PC-3 (cell line): ENCODE data around the gene SLC25A23. TPM values are rescaled to one million over a fixed set of nuclear protein-coding genes. Genes with fewer than 3 reads are reported as not detected.

Experiments used
- ATAC-seq: fragments of 200-7000 bp; cut with Tn5 transposase; 2 replicates; pipeline ENCODE4 v1.9.1; 2020; ENCODE audit warnings: mild to moderate bottlenecking, moderate library complexity
- BruUV-seq: library from RNA; stranded (reverse); fragments of 400-500 nt; replicated peaks from 2 replicates; lab custom pipeline; 2021; lab: Mats Ljungman, UMichigan
- CTCF ChIA-PET: fragments of 300-600 bp; sonication (Branson Sonifier 250); formaldehyde crosslinking; loops from one replicate; lab custom pipeline; 2022; ENCODE audit warnings: antibody characterized with exemption; lab: Charles Lee
- POLR2A ChIA-PET: fragments of 300-600 bp; sonication (Branson Sonifier 250); formaldehyde crosslinking; loops from one replicate; lab custom pipeline; 2022; ENCODE audit warnings: antibody characterized with exemption; ENCODE audit not compliant: unreplicated experiment; lab: Charles Lee
- DNase-seq: peaks from one replicate; pipeline ENCODE4 v3.0.0-alpha.2; 2015
- H2AFZ ChIP-seq: fragments of 300-600 bp; sonication (generic); 2 replicates; pipeline ENCODE4 v1.6.0; 2016; ENCODE audit warnings: antibody characterized with exemption, low read length
- H3F3A ChIP-seq: fragments of 300-600 bp; sonication (generic); one replicate; pipeline ENCODE4 v1.6.0; 2017; ENCODE audit warnings: antibody characterized with exemption, low read length, control low read depth, mild to moderate bottlenecking; ENCODE audit not compliant: unreplicated experiment
- H3K27ac ChIP-seq: fragments of 300-600 bp; sonication (generic); 2 replicates; pipeline ENCODE4 v1.5.1; 2016; ENCODE audit warnings: mild to moderate bottlenecking, low read length
- H3K27me3 ChIP-seq: fragments of 300-600 bp; sonication (generic); 2 replicates; pipeline ENCODE4 v1.6.1; 2016; ENCODE audit warnings: low read length, mixed read lengths
- H3K36me3 ChIP-seq: fragments of 300-600 bp; sonication (generic); 2 replicates; pipeline ENCODE4 v1.6.1; 2016; ENCODE audit warnings: low read depth, mixed run types, low read length, mixed read lengths
- H3K4me1 ChIP-seq: fragments of 300-600 bp; sonication (generic); 2 replicates; pipeline ENCODE4 v1.5.1; 2016; ENCODE audit warnings: low read length; ENCODE audit not compliant: insufficient read depth
- H3K4me2 ChIP-seq: fragments of 300-600 bp; sonication (generic); 2 replicates; pipeline ENCODE4 v1.6.0; 2016; ENCODE audit warnings: low read length
- H3K4me3 ChIP-seq: fragments of 300-600 bp; sonication (generic); 2 replicates; pipeline ENCODE4 v1.5.1; 2016; ENCODE audit warnings: mild to moderate bottlenecking, low read length, mixed read lengths
- H3K79me2 ChIP-seq: fragments of 300-600 bp; sonication (generic); 2 replicates; pipeline ENCODE4 v1.6.1; 2017; ENCODE audit warnings: low read length, mixed read lengths
- H3K9ac ChIP-seq: fragments of 300-600 bp; sonication (generic); 2 replicates; pipeline ENCODE4 v1.6.0; 2016; ENCODE audit warnings: mild to moderate bottlenecking, low read length
- H3K9me2 ChIP-seq: fragments of 300-600 bp; sonication (generic); replicated peaks from 2 replicates; pipeline ENCODE4 v1.6.1; 2016; ENCODE audit warnings: mixed run types, low read length, mixed read lengths
- H3K9me3 ChIP-seq: fragments of 300-600 bp; sonication (generic); 2 replicates; pipeline ENCODE4 v1.6.1; 2016; ENCODE audit warnings: low read length, mixed read lengths
- H4K20me1 ChIP-seq: fragments of 300-600 bp; sonication (generic); 2 replicates; pipeline ENCODE4 v1.6.1; 2016; ENCODE audit warnings: low read length, mixed read lengths
- EZH2 ChIP-seq: fragments of 300-600 bp; sonication (generic); IDR thresholded peaks from one replicate; pipeline ENCODE4 v1.6.1; 2017; ENCODE audit warnings: antibody characterized with exemption, mild to moderate bottlenecking, low read length; ENCODE audit not compliant: unreplicated experiment
- EZH2phosphoT487 ChIP-seq: fragments of 300-600 bp; sonication (generic); IDR thresholded peaks from 2 replicates; pipeline ENCODE4 v1.6.1; 2018; ENCODE audit warnings: mild to moderate bottlenecking, antibody characterized with exemption, low read length, borderline replicate concordance
- intact Hi-C: fragments of 100-400 bp; cut with micrococcal nuclease; formaldehyde crosslinking; loops from 2 replicates; pipeline ENCODE4 v1.9.0; 2023
- total RNA-seq: library from RNA; depleted of rRNA; stranded (reverse); fragments of >200 nt; gene quantifications from 2 replicates; pipeline ENCODE4 v1.2.3, GENCODE V29; 2014
- TF ChIP-seq, protein P1 (sequence below): fragments of 300-600 bp; sonication (generic); conservative IDR thresholded peaks from 2 replicates; pipeline ENCODE4 v1.5.1; 2017; ENCODE audit warnings: antibody characterized with exemption, low read depth, mild to moderate bottlenecking, low read length

SLC25A23 gene
- total RNA-seq, 1 experiment from 2014 or later = 61.4 TPM

DNA sequence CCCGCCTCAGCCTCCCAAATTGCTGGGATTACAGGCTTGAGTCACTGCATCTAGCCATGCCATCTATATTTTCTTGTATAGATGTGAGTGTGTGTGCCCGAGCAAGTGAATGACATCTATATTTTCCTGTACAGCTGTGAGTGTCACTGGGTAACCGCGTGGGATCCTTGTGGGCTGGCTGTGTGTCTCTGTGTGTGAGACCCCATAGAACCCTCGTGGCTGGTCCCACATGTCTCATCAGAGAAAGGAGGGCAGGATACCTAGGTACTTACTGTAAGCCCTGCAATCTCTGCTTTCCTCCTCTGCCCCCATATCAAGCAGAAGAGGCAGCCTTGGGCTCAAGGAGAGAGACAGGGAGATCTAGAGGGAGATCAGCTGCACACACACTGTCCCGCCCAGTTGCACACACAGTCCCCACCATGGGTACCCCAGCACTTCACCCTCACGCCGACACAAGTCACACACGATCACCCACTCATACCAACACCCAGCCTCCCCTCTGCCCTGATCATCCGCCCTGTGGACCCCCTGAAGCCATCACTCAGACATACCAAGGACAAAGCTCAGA lies 21.3 kb upstream of the SLC25A23 start:
- no peak overlapping the region for H3K4me2 ChIP-seq
- no peak for ATAC-seq
- no peak overlapping the region for H3K4me3 ChIP-seq
- no peak for DNase-seq
- no peak overlapping the region for H3K9ac ChIP-seq
- TF ChIP-seq EZH2 = no peak
- TF ChIP-seq EZH2phosphoT487 = no peak
- TF ChIP-seq, protein P1, sequence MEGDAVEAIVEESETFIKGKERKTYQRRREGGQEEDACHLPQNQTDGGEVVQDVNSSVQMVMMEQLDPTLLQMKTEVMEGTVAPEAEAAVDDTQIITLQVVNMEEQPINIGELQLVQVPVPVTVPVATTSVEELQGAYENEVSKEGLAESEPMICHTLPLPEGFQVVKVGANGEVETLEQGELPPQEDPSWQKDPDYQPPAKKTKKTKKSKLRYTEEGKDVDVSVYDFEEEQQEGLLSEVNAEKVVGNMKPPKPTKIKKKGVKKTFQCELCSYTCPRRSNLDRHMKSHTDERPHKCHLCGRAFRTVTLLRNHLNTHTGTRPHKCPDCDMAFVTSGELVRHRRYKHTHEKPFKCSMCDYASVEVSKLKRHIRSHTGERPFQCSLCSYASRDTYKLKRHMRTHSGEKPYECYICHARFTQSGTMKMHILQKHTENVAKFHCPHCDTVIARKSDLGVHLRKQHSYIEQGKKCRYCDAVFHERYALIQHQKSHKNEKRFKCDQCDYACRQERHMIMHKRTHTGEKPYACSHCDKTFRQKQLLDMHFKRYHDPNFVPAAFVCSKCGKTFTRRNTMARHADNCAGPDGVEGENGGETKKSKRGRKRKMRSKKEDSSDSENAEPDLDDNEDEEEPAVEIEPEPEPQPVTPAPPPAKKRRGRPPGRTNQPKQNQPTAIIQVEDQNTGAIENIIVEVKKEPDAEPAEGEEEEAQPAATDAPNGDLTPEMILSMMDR = no peak
- H4K20me1 ChIP-seq = no peaks in the 10 kb centered on the region
- no TSS peak for BruUV-seq
- H2AFZ ChIP-seq = no peak overlapping the region
- H3K9me3 ChIP-seq = no peaks in the 10 kb centered on the region
- CTCF ChIA-PET = no interaction called here
- H3K4me1 ChIP-seq = no peaks in the 10 kb centered on the region
- no peak overlapping the region for H3K27ac ChIP-seq
- H3K9me2 ChIP-seq = no peaks in the 10 kb centered on the region
- no peaks in the 10 kb centered on the region for H3K79me2 ChIP-seq
- intact Hi-C loops = no loop called here
- H3K36me3 ChIP-seq = no peaks in the 10 kb centered on the region
- no peaks in the 10 kb centered on the region for H3F3A ChIP-seq
- POLR2A ChIA-PET = interaction anchor here (0.6 kb wide), 2 partner anchors 115 to 120 kb away, joined by 4 to 24 read pairs; no protein-coding TSS in a partner anchor
- H3K27me3 ChIP-seq = no peaks in the 10 kb centered on the region

DNA sequence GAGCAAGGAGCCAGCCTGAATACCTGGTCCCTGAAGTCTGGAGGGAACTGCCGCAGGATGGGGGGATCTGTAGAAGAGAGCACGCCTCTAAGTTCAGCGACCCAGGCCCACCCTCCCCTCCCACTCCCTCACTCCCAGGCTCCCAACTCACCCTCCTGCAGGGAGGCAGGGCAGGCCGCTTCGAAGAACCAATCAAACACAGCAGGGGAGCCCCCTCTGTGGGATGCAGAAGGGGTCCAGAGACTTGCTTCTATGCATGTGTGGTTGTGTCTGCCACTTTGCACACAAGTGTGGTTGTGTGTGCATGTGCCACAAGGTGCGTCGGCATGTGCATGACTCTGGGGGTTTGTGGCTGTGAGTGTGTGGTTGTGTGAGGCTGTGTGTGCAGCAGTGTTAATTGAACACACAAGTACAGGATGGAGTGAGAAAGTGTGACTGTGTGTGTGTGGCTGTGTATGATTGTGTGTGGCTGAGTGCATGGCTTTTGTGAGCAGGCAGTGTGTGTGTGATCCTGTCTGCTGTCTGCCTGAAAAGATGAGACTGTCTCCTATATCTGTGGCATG lies 20.3 kb upstream of the SLC25A23 start:
- Histone ChIP-seq H3K4me2 (no peak overlapping the region), H2AFZ (no peak overlapping the region), H3F3A (no peaks in the 10 kb centered on the region), H3K9ac (no peak overlapping the region), H3K4me3 (no peak overlapping the region), H3K79me2 (no peaks in the 10 kb centered on the region), H3K4me1 (no peaks in the 10 kb centered on the region), H3K9me3 (no peaks in the 10 kb centered on the region), H3K27ac (no peak overlapping the region), H3K9me2 (no peaks in the 10 kb centered on the region), H3K27me3 (no peaks in the 10 kb centered on the region), H3K36me3 (no peaks in the 10 kb centered on the region), H4K20me1 (no peaks in the 10 kb centered on the region)
- ChIA-PET CTCF (no interaction called here), POLR2A (no interaction called here)
- intact Hi-C loops = no loop called here
- BruUV-seq = no TSS peak
- ATAC-seq (no peak), DNase-seq (no peak)
- TF ChIP-seq, protein P1 = no peak
- TF ChIP-seq EZH2phosphoT487 = no peak
- TF ChIP-seq EZH2 = no peak

DNA sequence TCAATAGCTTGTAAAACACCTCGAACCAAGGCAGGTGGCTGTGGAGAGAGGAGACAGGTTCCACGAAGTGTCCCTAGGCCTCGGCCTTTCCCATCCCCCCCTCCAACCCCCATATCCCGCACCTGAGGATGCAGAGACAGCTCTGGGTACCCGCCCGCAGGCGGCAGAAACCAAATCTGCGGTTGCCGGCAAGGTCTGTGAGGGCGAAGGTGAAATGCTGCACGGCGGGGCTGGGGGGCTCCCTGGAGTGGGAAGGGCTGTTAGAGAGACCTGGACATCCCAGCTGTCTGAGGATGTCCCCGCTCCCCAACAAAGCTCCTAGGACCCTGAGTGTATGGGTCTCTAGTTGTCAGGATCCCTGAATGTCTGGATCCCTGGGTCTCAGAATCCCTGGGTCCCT lies 19.2 kb upstream of the SLC25A23 start:
- no peak for DNase-seq
- BruUV-seq = no TSS peak
- intact Hi-C loops = no loop called here
- no peak overlapping the region for H3K9ac ChIP-seq
- H3K36me3 ChIP-seq = no peaks in the 10 kb centered on the region
- POLR2A ChIA-PET = no interaction called here
- no peak overlapping the region for H2AFZ ChIP-seq
- H3K4me3 ChIP-seq = no peak overlapping the region
- H3K27ac ChIP-seq = no peak overlapping the region
- no peaks in the 10 kb centered on the region for H3K4me1 ChIP-seq
- no peaks in the 10 kb centered on the region for H4K20me1 ChIP-seq
- no peak for ATAC-seq
- H3K4me2 ChIP-seq = no peak overlapping the region
- no peaks in the 10 kb centered on the region for H3K9me2 ChIP-seq
- TF ChIP-seq, protein P1 = no peak
- TF ChIP-seq EZH2phosphoT487 = no peak
- no peak for TF ChIP-seq EZH2
- no peaks in the 10 kb centered on the region for H3K79me2 ChIP-seq
- no peaks in the 10 kb centered on the region for H3K27me3 ChIP-seq
- CTCF ChIA-PET = no interaction called here
- H3K9me3 ChIP-seq = no peaks in the 10 kb centered on the region
- H3F3A ChIP-seq = no peaks in the 10 kb centered on the region
